Kidney capillary endothelial cell (primary cell): ENCODE results near the gene SERPINE2.

ENCODE experiments used
- DNase-seq: peaks from one replicate; pipeline ENCODE4 v3.0.0-alpha.2; 2018; ENCODE audit warnings: low spot score

Gene SERPINE2, protein sequence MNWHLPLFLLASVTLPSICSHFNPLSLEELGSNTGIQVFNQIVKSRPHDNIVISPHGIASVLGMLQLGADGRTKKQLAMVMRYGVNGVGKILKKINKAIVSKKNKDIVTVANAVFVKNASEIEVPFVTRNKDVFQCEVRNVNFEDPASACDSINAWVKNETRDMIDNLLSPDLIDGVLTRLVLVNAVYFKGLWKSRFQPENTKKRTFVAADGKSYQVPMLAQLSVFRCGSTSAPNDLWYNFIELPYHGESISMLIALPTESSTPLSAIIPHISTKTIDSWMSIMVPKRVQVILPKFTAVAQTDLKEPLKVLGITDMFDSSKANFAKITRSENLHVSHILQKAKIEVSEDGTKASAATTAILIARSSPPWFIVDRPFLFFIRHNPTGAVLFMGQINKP

DNA sequence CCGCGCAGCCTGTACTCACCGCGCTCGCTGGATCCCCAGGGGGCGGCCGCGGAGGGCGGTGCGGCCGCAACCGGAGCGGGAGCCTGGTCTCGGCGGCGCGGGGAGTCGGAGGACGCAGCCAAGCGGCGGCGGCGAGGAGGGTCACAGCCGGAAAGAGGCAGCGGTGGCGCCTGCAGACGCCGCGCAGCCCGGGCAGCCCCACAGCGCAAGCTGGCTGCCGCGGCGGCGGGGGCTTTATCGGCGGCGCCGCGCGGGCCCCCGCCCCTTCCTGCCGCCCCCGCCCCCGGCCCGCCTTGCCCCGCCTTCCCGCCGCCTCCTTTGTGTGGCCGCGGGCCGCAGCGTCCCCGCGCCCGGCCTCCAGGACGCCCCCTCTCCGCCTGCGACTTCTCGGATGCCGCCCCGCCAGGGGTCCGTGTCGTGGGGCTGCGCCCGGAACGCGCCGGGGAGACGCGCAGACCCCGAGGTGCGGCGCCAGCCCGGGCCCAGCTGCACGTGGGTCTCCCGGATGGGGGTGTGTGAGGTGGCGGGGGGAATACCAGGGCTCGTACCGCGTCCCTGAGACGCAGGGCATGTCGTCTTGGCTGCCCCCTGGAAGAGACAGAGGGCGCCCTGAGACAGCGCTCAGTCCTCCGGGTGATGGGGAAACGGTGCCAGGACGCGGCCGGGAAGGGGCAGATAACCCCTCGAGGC is at the start of gene SERPINE2:
TSS of gene SERPINE2 (minus strand) at position 207 of the 690 bp plus-strand sequence. CDS start 37,386 bp downstream, outside the sequence.
- DNase-seq, result peak; percentile 47

DNA sequence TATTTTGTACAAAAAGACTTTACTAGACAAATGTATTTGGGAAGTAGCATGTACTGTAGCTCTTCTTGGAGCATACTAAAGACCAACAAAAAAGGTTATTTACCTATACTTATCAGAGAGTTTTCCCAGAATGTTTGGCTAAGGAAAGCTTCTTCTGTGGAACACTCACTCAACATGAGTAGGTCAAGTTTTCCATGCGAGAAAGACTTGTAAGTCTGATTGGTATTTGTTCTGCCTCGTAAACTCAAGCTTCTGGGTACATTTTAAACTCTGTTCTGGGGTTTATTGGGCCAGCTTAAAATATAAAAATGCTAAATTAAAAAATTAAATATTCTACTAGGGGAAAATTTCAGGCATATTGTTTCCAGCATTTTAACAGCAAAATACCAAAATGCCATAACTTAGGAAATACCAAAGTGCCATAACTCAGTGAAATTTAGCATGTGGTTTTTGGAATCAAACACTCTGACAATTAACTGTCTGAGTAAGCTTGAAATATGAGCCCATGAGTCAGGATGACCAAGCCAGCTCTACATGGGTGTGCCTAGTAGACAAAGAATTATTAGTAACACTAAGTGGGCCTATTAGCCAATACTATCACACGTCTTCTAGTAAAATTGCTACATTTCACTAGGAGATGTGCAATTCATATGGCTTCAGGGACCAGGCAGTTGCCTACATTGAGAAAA is 47.3 kb upstream of the SERPINE2 start:
- peak; percentile 51 for DNase-seq

DNA sequence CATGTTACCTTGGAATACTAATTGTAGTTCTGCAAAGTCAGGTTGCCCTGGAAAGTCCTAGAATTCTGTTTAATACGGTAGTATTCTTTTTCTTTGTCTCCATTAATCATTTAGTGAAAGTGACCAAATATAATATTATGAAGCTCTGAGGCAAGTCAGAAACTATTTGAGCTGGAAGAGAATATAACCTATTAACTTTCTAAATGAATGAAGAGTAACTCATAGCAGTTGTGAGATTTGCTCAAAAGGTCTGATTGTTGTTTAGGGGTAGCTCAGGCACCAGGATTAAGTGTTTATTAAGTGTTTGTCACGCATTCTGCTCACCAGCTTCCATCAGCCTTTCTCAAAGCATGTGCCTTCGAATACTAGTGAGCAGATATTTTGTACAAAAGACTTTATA is 46.7 kb upstream of the SERPINE2 start:
- DNase-seq, result no peak

DNA sequence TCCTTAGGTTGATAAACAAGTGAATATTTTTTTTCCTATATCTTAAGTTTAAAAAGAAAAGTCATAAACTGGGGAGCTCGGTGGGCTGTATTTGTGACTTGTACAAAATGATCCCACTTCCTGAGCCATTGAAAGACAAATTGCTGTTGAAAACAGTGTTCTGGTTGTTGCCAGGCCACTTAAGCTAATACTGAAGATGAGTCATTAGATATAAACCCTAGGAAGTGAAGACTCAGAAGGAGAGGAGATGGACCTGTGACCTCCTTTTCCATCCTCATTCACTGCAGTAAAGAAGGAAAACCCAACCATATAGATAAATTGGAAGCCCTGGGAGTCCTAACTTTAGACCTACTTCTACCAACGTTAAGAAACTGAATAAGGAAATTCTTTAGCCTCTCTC is 46.2 kb upstream of the SERPINE2 start:
- DNase-seq, result peak; percentile 19

DNA sequence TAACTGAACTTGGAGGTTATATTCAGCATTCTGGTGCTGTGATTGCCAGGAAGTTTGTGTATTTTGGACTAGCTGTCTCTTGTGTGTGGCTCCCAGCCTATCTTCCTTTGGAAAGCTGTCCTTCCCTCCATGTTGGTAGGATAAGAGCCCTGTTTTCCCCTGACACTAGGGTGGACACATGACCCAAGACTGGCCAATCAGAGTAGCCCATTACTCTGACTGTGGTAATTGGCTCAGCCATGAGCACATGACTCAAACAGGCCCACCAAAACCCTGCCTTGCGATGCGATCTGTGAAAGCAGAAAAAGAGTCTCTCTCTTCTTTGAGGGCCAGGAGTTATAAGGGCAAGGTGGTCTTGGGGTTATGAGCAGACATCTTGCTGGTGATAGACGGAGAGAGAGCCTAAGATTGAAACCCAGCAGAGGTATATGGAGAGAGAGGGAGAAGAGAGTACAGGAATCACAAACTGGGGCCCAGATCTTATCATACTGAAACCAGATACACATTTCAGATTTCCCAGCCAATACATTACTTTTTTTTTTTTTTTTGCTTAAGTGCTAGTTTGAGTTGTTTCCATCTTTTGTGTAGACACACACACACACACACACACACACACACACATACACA is 45.3 kb upstream of the SERPINE2 start:
- DNase-seq, result no peak

DNA sequence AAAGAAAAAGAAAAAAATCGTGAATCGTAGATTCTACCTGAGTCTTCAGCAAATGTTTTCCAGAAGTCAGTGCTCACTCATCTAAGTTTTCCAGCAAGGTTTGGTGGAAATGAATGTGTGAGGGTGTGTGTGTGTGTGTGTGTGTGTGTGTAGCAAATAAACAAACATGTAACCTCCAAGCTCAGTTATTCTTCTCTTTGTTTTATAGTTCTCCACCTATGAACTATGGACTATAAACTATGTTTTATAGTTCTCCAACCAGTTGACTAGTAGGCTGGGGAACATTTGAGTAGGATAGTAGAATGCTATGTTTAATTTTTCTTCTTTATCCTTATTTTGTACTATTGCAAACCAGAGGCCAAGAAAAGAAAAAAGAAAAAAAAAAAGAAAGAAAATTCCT is 44.6 kb upstream of the SERPINE2 start:
- no peak for DNase-seq

DNA sequence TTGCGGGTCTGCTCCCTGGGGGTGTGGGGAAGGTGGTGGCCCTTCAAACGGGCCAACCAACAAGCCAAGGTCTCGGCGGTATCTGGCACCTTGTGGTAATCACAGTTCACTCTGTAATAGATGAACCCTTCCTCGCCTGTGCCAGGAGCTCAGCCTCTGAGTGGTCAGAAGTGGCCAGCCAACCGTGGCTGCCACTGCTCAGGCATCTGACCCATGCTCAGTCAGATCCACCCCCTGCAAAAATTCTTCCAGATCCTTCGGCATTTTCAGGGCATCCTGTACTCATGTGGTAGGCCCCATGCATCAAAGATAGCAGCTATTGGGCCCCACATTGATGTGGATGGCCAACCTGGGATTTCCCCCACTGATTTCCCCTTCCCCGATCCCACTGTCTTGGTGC is 39.6 kb upstream of the SERPINE2 start:
- no peak for DNase-seq

DNA sequence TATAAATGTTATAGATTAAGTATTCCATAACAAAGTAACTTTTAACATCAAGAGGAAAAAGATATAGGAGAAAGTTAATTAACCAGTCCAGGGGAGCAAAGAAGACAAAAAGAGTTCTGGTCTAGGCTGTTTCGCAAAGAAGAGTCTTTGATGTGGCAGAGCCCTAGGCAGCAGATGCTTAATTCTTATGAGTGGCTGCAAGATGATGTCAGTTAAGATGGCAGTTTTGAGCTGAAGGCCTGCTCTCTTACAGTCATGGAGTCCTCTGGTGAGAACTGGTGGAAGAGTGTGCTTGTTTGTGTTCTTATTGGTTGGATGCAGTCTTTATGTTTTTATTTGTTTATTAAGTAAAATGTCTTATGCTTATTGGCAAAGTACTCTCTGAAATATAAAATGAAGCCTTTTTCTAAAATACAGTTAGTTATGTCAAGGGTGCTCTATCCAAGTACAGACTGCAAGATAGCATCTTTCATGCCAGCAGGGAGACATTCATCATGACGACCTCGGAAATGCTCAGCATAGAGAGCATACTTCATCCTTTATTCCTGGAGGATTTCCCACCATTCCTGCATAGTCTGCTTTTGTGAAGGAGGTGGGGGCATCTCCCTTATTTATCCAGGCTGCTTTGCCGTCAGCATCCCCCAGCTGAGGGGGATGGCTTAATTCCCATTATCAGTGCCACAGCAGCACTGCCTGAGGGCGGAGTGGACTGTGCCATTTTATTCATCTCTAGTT is 38.9 kb upstream of the SERPINE2 start:
- no peak for DNase-seq

DNA sequence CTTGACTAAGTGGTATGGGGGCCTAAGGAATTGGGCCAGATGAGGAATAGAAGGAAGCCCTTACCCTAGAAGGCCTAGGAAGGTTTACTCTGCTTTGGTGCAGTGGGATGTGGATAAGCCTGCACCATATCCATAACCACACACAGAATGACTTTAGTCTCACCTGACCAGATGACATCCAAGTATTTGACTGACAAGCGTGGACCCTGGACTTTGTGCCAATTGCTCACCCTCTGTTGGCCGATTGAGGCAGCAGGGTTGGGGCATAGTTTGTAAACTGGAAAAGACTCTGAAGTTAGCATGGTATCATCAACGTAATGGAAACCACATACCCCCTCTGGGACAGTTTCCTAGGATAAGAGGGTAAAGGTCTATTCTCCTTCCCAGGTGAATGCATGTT is 36.5 kb upstream of the SERPINE2 start:
- DNase-seq, result no peak

DNA sequence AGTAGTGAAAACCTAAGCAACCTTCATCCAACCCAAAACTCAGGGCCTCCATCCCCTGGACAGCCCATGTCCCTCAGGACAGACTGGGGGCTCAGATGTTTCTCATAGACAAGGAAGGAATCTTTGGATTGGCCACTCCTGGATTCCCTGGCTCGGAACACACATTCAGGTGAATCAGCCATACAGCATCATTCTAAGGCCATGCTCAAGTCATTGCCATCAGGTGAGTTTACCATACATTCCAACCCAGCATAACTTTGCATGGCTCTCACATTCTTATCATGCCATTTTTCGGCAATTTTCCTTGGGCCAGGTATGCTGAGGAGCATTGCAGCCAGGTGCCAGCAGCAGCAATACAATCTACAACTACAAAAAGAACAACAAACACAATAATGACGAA is 34.6 kb upstream of the SERPINE2 start:
- DNase-seq, result no peak

DNA sequence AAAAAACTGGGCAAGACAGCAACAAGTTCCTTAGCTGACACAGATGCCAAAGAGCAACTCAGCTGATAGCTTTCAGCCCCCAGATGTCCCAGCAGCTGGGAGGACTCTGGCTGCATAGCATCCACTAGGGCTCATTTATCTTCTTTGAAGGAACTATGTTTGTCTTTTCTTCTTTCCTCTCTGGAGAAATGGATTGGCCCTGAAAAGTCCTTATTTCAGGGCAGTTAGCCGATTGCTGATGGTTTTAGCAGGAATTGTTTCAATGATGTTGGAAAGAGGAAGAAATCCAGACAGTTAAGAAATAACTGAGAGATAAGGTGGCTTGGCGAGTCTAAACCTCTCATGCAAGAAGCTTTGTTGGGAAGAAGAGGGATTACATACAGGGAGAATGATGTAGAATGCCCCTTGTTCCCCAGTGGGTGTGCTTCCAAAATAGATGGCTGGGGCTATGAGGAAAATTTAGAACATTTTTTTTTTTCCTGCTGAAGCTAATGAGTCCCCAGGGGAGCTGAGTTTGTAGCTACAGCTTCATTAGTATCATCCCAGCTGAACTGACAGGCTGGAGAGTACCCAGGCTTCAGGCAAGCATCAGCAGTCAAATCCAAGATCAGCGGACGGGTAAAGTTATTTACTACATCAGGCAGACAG is 33.6 kb upstream of the SERPINE2 start:
- no peak for DNase-seq

DNA sequence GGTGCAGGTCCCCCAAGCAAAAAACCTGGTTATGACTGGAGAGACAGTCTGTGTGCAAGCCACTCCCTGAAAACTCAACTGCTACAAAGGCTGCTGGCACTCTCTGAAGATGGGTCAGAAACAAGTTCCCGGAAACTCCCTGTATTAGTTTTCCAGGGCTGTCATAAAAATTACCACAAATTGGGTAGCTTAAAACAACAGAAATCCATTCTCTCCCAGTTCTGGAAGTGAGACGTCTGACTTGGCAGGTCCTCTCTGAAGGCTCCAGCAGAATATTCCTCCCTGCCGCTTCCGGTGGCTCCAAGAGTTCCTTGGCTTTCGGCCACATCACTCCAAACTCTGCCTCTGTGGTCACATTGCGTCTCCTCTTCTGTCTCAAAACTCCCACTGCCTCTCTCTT is 30.1 kb upstream of the SERPINE2 start:
- no peak for DNase-seq

DNA sequence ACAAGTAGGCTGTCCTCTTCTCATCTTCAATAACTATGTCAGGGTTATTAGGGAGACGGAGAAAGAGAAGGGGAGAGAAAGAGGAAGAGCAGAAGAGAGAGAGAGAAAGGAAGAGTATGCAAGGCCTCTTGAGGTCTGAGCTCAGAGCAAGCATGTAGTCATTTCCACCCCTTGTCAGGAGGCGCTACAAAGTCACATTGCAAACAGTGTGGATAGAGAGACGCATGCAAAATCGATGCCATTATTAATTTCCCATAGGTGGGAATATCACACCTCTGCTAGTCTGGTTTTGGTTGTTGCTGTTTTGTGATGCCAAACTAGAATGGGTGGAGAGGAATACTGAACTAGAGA is 24.2 kb upstream of the SERPINE2 start:
- DNase-seq, result no peak

DNA sequence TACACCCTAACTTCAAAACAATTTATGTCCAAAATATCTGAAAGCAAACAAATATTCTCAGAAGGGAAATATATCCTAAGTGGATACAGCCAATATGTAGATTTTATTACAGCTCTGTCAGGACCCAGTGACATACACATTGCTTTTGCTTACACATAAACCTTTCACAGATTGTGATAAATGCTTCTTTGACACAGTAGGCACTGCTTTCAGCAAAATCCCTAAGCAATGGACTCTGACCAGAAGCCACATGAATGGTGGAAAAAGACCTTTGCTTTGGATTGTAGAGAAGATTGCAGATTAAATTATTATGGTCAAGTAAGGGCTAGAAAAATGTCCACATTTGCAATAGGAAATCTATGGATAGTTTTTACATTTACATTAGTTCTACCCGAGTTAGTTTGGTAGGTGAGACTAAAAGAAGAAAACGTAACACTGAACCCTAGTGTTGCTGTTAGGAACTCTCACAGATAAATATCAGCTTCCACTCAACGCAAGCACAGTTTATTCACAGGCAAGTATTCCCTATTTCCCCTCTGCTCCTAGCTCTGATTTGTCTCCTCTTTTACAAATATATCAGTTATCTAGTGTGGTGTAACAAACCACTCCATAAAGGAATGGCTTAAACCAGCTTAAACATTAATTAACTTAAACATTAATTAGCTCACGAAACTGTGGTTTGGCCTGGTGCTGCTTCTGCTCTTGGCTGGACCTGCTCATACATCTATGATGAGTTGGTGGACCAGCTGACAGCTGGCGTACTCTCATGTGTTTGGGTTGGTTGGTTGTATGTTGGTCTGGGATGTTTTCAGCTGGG is 23.6 kb upstream of the SERPINE2 start:
- no peak for DNase-seq

DNA sequence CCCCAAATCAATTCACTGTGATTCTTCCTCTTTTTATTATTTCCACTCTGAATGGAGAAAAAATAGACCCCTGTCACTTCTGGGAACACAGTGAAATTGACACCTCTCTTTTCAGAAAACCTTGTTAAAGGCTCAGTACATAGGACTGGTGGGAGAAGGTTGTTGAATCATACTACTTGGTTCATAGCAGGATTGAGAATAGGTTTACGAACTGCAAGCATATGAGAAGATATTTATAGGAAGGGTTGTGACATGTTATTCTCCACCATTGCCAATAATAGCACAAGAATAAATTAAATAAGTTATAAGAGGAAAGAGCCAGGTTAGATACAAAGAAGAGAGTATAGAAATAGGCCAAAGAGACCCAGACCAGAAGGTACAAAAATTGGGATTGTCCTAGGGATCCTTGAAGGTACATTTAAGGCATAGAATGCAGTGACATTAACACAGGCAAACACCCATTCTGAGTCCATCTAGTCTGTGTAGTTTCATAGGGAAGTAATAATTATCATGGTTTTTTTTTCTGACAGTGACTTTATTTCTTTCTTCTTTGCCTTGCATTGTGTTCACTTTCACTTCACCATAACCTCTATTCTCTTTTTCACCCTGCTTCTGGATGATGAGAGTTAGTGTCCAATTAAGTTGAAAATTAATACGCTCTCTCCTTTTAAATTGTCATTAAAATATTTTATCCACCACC is 21.8 kb upstream of the SERPINE2 start:
- DNase-seq, result no peak

DNA sequence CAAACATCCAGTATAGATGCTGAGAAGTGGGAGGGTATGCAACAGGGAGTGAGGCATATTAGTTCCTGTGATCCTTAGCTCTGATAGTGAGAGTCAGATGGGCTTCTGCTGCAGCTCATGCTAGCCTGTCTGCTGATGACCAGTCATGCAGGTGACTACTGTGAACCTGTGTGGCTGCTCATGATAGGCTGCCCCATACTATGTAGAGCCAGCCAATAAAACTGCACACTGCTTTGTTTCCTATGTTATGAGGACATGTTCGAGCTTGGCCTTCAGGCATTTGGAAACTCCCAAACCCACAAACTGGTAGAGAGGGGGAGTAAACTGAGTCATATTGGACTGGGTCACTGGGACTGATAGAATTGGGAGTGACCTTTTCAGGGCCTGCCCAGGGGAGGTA is 20.1 kb upstream of the SERPINE2 start:
- DNase-seq, result no peak

DNA sequence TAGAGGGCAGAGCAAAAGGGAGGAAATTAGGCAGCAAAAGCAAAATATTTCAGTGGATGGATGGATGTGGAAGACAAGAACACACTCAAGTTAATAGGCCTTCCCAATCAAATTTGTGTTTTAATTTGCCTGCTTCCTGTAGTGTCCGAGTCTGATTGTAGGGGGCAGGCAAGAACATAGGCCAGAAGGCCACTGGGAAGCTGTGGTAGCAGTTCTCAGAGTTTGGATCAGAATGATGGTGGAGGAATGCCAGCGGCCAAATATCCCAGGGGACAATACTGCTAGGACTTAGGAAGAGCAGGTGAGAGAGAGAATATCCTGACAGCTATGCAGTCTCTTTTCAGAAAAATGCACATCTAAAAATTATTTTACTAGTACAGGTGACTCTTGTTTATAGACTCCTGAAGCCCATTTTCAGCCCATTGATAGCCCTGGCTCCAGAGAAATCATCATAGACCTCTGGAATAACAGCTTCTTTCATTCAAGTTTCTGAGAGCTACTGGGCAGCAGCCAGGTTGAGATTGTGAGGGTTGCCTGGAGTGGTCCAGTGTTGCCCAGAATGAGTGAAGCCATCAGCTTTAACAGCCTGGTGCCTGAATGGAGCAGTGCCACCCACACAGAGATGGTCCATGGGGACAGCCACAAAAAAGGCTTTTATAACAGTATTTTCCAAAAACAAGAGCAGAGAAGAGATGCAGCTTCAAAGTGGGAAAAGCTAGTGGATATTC is 19.1 kb upstream of the SERPINE2 start:
- DNase-seq, result no peak

DNA sequence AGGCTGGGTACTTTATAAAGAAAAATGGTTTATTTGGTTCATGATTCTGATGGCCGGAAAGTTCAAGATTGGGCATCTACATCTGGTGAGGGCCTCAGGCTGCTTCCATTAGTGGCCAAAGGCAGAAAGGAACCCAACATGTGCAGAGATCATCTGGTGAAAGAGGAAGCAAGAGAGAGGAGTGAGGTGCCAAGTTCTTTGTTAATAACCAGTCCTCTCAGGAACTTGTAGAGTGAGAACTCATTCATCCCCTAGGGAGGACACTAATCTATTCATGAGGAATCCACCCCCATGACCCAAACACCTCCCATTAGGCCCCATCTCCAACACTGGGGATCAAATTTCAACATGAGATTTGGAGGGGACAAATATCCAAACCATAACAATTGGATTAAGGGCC is 17.8 kb upstream of the SERPINE2 start:
- no peak for DNase-seq

DNA sequence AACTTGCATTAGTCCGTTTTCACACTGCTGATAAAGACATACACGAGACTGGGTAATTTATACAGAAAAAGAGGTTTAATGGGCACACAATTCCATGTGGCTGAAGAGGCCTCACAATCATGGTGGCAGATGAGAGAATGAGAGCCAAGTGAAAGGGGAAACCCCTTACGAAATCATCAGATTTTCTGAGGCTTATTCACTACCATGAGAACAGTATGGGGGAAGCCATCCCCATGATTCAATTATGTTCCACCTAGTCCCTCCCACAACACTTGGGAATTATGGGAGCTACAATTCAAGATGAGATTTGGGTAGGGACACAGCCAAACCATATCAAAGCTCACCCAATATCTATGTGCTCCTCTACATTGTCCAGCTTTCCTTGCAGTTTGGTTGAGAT is 16.0 kb upstream of the SERPINE2 start:
- no peak for DNase-seq
